Measurements from ENCODE around the gene NFIA.

The NFIA gene

GRCh38 chr1:61156576-61157467 lies 74.5 kb downstream of the NFIA start:
- no peak overlapping the region for H3K4me3 ChIP-seq (ENCODE audit: low read depth, low read length)
- no peak for DNase-seq (ENCODE audit: low read depth)
- no peak for TF ChIP-seq CTCF (conservative IDR thresholded peaks at IDR 0.05; ENCODE audit: low read depth, low read length)

- no peak overlapping the region for H3K4me3 ChIP-seq (ENCODE audit: low read depth, low read length)
- no peak for TF ChIP-seq CTCF (conservative IDR thresholded peaks at IDR 0.05; ENCODE audit: low read depth, low read length)
Measured at GRCh38 chr1:61157468-61157987, 75.2 kb downstream of the NFIA start.

GRCh38 chr1:61158591-61158990 lies 76.2 kb downstream of the NFIA start:
- no peak for TF ChIP-seq CTCF (conservative IDR thresholded peaks at IDR 0.05; ENCODE audit: low read depth, low read length)
- no peak overlapping the region for H3K4me3 ChIP-seq (ENCODE audit: low read depth, low read length)
- no peak for DNase-seq (ENCODE audit: low read depth)

More at GRCh38 chr1:61157468-61157987, 75.2 kb downstream of the NFIA start:
- DNase-seq (ENCODE audit: low read depth): peak; percentile 89

- no peak overlapping the region for H3K4me3 ChIP-seq (ENCODE audit: low read depth, low read length)
- no peak for DNase-seq (ENCODE audit: low read depth)
- TF ChIP-seq CTCF (conservative IDR thresholded peaks at IDR 0.05; ENCODE audit: low read depth, low read length): no peak
Measured at GRCh38 chr1:61160526-61160925, 78.2 kb downstream of the NFIA start.

GRCh38 chr1:61162520-61163258 lies 80.3 kb downstream of the NFIA start:
- H3K4me3 ChIP-seq (ENCODE audit: low read depth, low read length): no peak overlapping the region
- peak; percentile 38 for DNase-seq (ENCODE audit: low read depth)
- no peak for TF ChIP-seq CTCF (conservative IDR thresholded peaks at IDR 0.05; ENCODE audit: low read depth, low read length)

- no peak for TF ChIP-seq CTCF (conservative IDR thresholded peaks at IDR 0.05; ENCODE audit: low read depth, low read length)
- no peak for DNase-seq (ENCODE audit: low read depth)
Measured at GRCh38 chr1:61163355-61163754, 81.0 kb downstream of the NFIA start.

More at GRCh38 chr1:61163355-61163754, 81.0 kb downstream of the NFIA start:
- no peak overlapping the region for H3K4me3 ChIP-seq (ENCODE audit: low read depth, low read length)

All from choroid plexus epithelial cell (primary cell).